Skeletal muscle satellite cell (primary cell): ENCODE data around the gene KCNQ1.

ENCODE experiments used
- H3K27me3 ChIP-seq: 2 replicates; pipeline ENCODE4 v1.7.0; 2013; ENCODE audit warnings: low read length; ENCODE audit not compliant: control insufficient read depth, insufficient read depth
- H3K36me3 ChIP-seq: 2 replicates; pipeline ENCODE4 v1.7.0; 2013; ENCODE audit warnings: mild to moderate bottlenecking, control low read depth, low read length; ENCODE audit not compliant: insufficient read depth
- H3K4me1 ChIP-seq: 2 replicates; pipeline ENCODE4 v1.7.0; 2013; ENCODE audit warnings: low read length; ENCODE audit not compliant: control insufficient read depth, insufficient read depth
- H3K4me2 ChIP-seq: 2 replicates; pipeline ENCODE4 v1.7.0; 2013; ENCODE audit warnings: mild to moderate bottlenecking, low read length
- H3K4me3 ChIP-seq: 2 replicates; pipeline ENCODE4 v1.7.0; 2013; ENCODE audit warnings: low read length
- H3K9ac ChIP-seq: 2 replicates; pipeline ENCODE4 v1.7.0; 2013; ENCODE audit warnings: mild to moderate bottlenecking, low read depth, low read length, moderate library complexity
- H3K9me3 ChIP-seq: replicated peaks from 2 replicates; pipeline ENCODE4 v1.7.0; 2013; ENCODE audit warnings: mild to moderate bottlenecking, control low read depth, low read length

Gene KCNQ1

DNA sequence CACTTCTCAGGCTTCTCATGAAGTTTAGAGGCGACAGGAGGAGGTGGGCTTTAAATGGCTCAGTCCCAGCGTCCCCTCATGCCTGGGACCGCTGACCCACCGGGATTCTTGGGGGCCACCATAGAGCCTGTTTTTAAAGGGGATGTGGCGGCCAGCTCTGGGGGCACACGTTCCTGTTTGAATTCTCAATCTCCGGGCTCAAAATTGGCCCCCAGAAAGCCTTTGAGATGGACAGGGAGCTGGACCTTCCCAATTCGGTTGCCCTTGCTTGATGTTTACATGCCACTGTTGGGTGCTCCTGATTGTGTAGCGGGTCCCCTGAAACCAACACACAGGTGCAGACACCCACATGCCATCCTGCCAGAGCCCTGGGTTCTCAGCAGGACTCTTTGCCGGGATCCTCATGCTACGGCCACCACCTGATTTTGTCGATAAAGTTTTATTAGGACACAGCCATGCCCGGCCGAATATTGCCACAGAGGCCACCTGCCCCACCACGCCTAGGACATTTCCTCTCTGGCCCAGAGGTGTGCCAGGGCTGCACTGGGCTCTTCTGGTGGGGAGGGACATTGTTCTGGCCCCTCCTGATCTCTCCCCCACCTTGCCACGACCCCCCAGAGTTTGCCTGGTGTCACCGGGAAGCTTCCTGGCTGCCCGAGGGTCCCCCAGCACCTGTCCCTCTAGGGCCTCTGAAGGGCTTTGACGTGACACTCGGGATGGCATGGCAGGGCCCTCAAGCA is 71.6 kb downstream of the KCNQ1 start:
- Histone ChIP-seq H3K27me3 (peaks cover 18% of the 10 kb centered on the region), H3K9ac (no peak overlapping the region), H3K9me3 (no peaks in the 10 kb centered on the region)

GRCh38 chr11:2517016-2517385 is 72.2 kb downstream of the KCNQ1 start:
- Histone ChIP-seq H3K9me3 (no peaks in the 10 kb centered on the region), H3K4me1 (no peaks in the 10 kb centered on the region), H3K36me3 (no peaks in the 10 kb centered on the region), H3K27me3 (peaks cover 18% of the 10 kb centered on the region), H3K9ac (no peak overlapping the region), H3K4me3 (no peak overlapping the region), H3K4me2 (no peak overlapping the region)

More for the DNA sequence above, 71.6 kb downstream of the KCNQ1 start:
- H3K4me1 ChIP-seq: no peaks in the 10 kb centered on the region
- no peak overlapping the region for H3K4me2 ChIP-seq
- no peak overlapping the region for H3K4me3 ChIP-seq
- H3K36me3 ChIP-seq: no peaks in the 10 kb centered on the region

- no peak overlapping the region for H3K9ac ChIP-seq
- H3K4me2 ChIP-seq: no peak overlapping the region
- H3K36me3 ChIP-seq: no peaks in the 10 kb centered on the region
- no peak overlapping the region for H3K4me3 ChIP-seq
- H3K9me3 ChIP-seq: no peaks in the 10 kb centered on the region
- H3K4me1 ChIP-seq: no peaks in the 10 kb centered on the region
- peaks cover 15% of the 10 kb centered on the region for H3K27me3 ChIP-seq
Measured at GRCh38 chr11:2517386-2518064, 72.7 kb downstream of the KCNQ1 start.

DNA sequence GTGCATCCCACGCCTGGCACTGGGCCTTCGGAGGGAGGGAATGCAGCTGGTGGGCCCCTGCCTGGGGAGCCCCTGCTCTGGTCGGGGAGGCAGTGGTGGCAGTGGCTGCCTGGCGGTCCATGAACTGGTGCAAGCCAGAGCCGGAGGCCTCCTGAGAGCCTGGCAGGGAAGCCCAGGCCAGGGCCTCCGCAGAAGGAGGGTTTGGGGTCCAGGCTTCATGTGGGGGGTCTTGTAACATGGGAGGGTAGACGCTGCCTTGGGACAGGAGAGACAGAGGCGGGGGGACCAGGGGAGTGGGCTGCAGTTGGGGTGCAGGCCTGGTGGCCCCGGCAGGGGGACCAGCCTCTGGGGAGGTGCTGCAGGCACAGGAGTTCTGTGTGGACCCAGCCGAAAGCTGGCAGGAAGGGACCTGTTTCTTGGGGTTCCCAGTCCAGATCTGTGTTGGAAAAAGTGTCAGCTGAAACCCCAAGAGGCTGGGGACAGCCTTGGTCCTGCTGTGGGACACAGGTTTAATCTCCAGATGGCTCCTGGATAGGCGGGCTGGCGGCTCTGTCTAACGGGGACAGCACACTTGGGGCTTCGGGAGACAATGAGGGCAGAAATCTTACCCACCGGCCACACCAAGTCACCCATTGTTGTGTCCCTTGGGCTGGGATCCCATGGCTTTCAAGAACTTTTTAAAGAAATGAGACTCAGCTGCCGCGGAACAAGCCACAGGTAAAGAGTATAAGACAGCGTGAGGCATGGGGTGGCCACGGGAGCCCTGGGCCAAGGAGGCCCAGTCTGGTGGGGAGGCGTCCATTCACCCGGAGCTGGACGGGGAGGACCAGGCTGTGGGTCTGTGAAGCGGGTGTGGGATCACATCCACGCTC is 73.5 kb downstream of the KCNQ1 start:
- Histone ChIP-seq H3K9ac (no peak overlapping the region), H3K27me3 (peaks cover 19% of the 10 kb centered on the region), H3K9me3 (no peaks in the 10 kb centered on the region), H3K4me1 (no peaks in the 10 kb centered on the region), H3K4me3 (no peak overlapping the region), H3K4me2 (no peak overlapping the region), H3K36me3 (no peaks in the 10 kb centered on the region)

GRCh38 chr11:2518983-2519340 is 74.2 kb downstream of the KCNQ1 start:
- Histone ChIP-seq H3K9me3 (no peaks in the 10 kb centered on the region), H3K27me3 (peaks cover 22% of the 10 kb centered on the region), H3K4me1 (no peaks in the 10 kb centered on the region)

DNA sequence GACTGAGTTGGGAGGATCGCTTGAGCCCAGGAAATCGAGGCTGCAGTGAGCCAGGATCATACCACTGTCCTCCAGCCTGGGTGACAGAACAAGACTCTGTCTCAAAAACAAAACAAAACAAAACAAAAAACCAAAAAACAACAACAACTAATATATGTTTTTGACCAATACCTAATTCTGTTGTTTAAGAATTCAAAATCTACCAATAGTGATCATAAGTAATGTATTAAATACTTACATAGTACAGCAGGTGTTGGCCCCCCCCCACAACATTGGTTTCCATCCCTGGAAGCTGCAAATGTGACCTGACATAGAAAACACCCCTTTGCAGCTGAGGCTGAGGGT is 74.7 kb downstream of the KCNQ1 start:
- no peaks in the 10 kb centered on the region for H3K9me3 ChIP-seq
- H3K9ac ChIP-seq: no peak overlapping the region
- H3K27me3 ChIP-seq: peaks cover 27% of the 10 kb centered on the region
- H3K4me1 ChIP-seq: no peaks in the 10 kb centered on the region
- no peaks in the 10 kb centered on the region for H3K36me3 ChIP-seq
- H3K4me2 ChIP-seq: no peak overlapping the region
- no peak overlapping the region for H3K4me3 ChIP-seq

More at GRCh38 chr11:2518983-2519340, 74.2 kb downstream of the KCNQ1 start:
- H3K4me2 ChIP-seq: no peak overlapping the region
- H3K36me3 ChIP-seq: no peaks in the 10 kb centered on the region
- H3K9ac ChIP-seq: no peak overlapping the region
- H3K4me3 ChIP-seq: no peak overlapping the region

DNA sequence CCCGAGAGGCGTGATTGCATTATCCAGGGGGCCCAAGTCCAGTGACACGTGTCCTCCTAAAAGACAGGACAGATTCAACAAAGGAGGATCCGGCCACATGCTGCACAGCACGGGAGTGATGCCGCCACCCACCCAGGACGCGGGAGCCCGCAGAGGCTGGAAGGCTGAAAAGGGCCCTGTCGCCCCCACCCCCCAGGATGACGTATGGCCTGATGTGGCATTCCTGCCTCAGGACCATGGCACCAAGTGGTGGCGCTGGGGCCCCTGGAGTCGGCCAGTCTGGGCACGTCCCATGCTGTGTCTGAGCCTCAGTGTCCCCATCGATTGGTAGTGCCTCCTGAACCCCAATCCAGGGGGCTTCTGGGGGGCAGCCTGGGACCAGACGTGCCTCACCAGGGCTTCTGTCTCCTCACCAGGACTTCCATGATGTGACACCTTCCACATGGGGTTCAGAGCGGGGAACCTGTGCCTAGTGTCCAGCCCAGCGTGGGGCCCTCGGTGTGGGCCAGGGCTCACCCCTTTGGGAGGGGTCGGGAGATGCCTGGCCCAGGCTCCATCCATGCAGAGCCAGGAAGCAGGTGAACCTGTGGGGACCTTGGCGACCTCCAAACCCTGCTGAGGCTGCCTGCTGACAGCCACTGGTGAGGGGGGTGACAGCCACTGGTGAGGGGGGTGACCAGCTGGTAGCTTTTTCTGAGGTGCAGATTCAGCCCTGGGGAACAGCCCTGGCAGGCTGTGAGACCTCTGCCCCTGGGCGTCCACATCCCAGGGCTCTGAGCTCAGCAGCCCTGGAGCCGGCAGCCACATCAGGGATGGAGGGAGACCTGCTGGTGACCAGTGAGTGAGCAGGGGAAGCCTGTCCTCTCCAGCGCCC is 75.3 kb downstream of the KCNQ1 start:
- no peaks in the 10 kb centered on the region for H3K4me1 ChIP-seq
- no peak overlapping the region for H3K9ac ChIP-seq
- H3K36me3 ChIP-seq: no peaks in the 10 kb centered on the region
- no peaks in the 10 kb centered on the region for H3K9me3 ChIP-seq
- no peak overlapping the region for H3K4me3 ChIP-seq
- peaks cover 33% of the 10 kb centered on the region for H3K27me3 ChIP-seq
- no peak overlapping the region for H3K4me2 ChIP-seq

- Histone ChIP-seq H3K4me2 (no peak overlapping the region), H3K4me1 (no peaks in the 10 kb centered on the region), H3K4me3 (no peak overlapping the region), H3K9me3 (no peaks in the 10 kb centered on the region), H3K27me3 (peaks cover 39% of the 10 kb centered on the region), H3K9ac (no peak overlapping the region), H3K36me3 (no peaks in the 10 kb centered on the region)
Measured at GRCh38 chr11:2520736-2521035, 75.9 kb downstream of the KCNQ1 start.

DNA sequence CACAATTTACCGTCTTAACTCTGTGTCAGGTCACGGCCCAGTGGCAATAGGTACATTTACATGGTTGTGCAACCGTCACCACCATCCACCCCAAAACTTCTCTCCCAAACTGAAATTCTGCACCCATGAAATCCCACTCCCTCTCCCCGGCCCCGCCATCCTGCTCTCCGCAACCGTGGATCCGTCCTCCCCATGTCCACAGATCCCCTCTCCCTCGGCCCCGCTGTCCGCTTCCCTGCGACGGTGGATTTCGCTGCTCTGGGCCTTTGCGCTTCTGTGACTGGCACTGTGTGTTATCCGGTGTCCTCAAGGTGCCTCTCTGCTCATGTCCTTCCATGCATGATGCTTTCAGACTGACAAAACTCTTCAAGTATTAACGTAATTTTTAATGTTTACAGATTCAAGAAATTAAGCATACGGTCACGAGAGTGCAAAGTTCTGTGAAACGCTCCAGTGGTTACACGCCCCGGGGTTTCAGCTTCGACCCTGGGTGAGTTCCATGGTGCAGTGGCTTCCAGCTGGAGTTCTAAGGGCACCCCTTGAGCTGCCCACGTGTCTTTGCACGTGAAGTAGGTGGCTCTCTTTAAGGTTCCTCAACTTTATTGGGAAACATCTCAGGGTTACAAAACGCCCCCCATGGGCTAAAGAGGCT is 76.4 kb downstream of the KCNQ1 start:
- no peaks in the 10 kb centered on the region for H3K4me1 ChIP-seq
- H3K9me3 ChIP-seq: no peaks in the 10 kb centered on the region
- H3K36me3 ChIP-seq: no peaks in the 10 kb centered on the region
- no peak overlapping the region for H3K9ac ChIP-seq
- H3K4me2 ChIP-seq: no peak overlapping the region
- H3K4me3 ChIP-seq: no peak overlapping the region
- H3K27me3 ChIP-seq: peaks cover 42% of the 10 kb centered on the region

GRCh38 chr11:2521733-2522630 is 77.2 kb downstream of the KCNQ1 start:
- Histone ChIP-seq H3K4me3 (no peak overlapping the region), H3K4me2 (no peak overlapping the region), H3K4me1 (no peaks in the 10 kb centered on the region), H3K9me3 (no peaks in the 10 kb centered on the region), H3K9ac (no peak overlapping the region), H3K36me3 (no peaks in the 10 kb centered on the region), H3K27me3 (peaks cover 49% of the 10 kb centered on the region)
